Panc1 (cell line): ENCODE measurements around the gene SULT4A1.

Experiments used
- POLR2AphosphoS5 ChIP-seq: IDR thresholded peaks from 2 replicates; pipeline ENCODE4 v1.6.1; 2012; ENCODE audit warnings: mild to moderate bottlenecking, low read depth, low read length, moderate library complexity
- SIN3A ChIP-seq: IDR thresholded peaks from 2 replicates; pipeline ENCODE4 v1.6.1; 2012; ENCODE audit warnings: low read depth, mild to moderate bottlenecking, low read length, moderate library complexity, borderline replicate concordance; ENCODE audit not compliant: insufficient read depth
- TCF7L2 ChIP-seq: IDR thresholded peaks from 2 replicates; pipeline ENCODE4 v1.6.1; 2011; ENCODE audit warnings: mild to moderate bottlenecking, low read depth, low read length, inconsistent platforms
- TF ChIP-seq, protein P1 (sequence below): fragments of 450-650 bp; IDR thresholded peaks from 2 replicates; pipeline ENCODE4 v1.5.1; 2017; ENCODE audit warnings: mild to moderate bottlenecking
- TF ChIP-seq, protein P2 (sequence below), 2 experiments: IDR thresholded peaks; 2 replicates each; pipeline ENCODE4 v1.6.1; 2011 to 2012; ENCODE audit warnings: low read depth in 2 of 2, control low read depth in 1 of 2, low read length in 1 of 2, mild to moderate bottlenecking in 1 of 2, moderate library complexity in 1 of 2; ENCODE audit not compliant: insufficient read depth in 1 of 2

DNA sequence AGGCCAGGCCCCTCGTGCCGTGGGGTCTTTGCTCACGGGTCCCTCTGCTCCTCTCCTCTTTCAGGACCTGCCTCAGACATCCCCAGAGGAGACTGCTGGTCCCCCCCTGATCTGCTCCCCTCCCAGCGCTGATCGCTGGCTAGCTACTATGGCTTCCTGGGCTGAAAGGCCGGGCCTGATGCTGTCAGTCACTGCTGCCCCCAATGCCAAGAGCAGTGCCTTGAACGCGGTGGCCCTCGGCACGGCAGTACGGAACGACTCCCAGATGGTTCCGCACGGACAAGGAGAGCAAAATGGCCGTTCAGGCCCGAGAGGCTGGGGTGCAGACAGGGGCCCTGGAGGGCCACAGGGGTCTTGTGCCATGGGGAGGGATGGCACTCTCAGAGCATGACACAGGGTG is 21.5 kb downstream of the SULT4A1 start:
- TF ChIP-seq, protein P1, sequence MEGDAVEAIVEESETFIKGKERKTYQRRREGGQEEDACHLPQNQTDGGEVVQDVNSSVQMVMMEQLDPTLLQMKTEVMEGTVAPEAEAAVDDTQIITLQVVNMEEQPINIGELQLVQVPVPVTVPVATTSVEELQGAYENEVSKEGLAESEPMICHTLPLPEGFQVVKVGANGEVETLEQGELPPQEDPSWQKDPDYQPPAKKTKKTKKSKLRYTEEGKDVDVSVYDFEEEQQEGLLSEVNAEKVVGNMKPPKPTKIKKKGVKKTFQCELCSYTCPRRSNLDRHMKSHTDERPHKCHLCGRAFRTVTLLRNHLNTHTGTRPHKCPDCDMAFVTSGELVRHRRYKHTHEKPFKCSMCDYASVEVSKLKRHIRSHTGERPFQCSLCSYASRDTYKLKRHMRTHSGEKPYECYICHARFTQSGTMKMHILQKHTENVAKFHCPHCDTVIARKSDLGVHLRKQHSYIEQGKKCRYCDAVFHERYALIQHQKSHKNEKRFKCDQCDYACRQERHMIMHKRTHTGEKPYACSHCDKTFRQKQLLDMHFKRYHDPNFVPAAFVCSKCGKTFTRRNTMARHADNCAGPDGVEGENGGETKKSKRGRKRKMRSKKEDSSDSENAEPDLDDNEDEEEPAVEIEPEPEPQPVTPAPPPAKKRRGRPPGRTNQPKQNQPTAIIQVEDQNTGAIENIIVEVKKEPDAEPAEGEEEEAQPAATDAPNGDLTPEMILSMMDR: no peak
- TF ChIP-seq, protein P2, sequence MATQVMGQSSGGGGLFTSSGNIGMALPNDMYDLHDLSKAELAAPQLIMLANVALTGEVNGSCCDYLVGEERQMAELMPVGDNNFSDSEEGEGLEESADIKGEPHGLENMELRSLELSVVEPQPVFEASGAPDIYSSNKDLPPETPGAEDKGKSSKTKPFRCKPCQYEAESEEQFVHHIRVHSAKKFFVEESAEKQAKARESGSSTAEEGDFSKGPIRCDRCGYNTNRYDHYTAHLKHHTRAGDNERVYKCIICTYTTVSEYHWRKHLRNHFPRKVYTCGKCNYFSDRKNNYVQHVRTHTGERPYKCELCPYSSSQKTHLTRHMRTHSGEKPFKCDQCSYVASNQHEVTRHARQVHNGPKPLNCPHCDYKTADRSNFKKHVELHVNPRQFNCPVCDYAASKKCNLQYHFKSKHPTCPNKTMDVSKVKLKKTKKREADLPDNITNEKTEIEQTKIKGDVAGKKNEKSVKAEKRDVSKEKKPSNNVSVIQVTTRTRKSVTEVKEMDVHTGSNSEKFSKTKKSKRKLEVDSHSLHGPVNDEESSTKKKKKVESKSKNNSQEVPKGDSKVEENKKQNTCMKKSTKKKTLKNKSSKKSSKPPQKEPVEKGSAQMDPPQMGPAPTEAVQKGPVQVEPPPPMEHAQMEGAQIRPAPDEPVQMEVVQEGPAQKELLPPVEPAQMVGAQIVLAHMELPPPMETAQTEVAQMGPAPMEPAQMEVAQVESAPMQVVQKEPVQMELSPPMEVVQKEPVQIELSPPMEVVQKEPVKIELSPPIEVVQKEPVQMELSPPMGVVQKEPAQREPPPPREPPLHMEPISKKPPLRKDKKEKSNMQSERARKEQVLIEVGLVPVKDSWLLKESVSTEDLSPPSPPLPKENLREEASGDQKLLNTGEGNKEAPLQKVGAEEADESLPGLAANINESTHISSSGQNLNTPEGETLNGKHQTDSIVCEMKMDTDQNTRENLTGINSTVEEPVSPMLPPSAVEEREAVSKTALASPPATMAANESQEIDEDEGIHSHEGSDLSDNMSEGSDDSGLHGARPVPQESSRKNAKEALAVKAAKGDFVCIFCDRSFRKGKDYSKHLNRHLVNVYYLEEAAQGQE (IDR thresholded peaks at IDR 0.05; ENCODE audit: insufficient read depth in 1 of 2, low read depth in 2 of 2, low read length in 1 of 2): no peak
- TF ChIP-seq POLR2AphosphoS5: no peak
- TF ChIP-seq SIN3A: no peak
- TF ChIP-seq TCF7L2: no peak
